ENCODE data around the gene NUBPL.

The NUBPL gene, protein sequence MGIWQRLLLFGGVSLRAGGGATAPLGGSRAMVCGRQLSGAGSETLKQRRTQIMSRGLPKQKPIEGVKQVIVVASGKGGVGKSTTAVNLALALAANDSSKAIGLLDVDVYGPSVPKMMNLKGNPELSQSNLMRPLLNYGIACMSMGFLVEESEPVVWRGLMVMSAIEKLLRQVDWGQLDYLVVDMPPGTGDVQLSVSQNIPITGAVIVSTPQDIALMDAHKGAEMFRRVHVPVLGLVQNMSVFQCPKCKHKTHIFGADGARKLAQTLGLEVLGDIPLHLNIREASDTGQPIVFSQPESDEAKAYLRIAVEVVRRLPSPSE

DNA sequence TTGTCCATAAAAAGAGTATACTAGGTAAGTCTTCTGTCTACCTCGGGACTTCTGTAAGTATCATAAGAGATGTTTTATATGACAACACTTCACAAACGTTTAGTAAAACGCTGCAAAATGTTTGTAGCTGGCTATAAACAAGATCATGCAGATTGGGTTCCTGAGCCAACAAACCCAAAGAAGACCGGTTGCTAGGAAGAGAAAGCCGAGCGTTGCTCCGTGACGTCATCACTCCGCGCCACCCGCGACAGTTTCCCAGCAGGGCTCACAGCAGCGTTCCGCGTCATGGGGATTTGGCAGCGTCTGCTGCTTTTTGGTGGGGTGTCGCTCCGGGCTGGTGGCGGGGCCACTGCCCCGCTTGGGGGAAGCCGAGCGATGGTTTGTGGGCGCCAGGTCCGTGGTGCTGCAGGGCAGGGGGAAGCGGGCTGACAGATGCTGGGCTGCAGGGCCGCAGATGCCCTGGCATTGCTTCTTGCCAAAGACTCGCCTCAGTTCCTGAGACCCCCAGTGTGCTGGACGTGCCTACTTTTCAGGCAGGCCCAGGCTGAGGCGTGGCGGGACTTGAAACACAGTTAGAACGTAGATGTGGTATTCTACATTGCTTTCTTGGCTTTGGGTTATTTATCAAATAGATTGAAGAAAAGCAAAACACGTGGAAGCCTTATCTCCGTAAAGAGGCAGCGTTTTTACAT is at the start of gene NUBPL:
TSS of gene NUBPL (plus strand) at position 250 of the 692 bp plus-strand sequence. CDS start at position 286, 36 bp downstream.
- peak; percentile 90 to 92 for DNase-seq (ENCODE audit: extremely low read depth in 1 of 2, low read depth in 1 of 2)

DNA sequence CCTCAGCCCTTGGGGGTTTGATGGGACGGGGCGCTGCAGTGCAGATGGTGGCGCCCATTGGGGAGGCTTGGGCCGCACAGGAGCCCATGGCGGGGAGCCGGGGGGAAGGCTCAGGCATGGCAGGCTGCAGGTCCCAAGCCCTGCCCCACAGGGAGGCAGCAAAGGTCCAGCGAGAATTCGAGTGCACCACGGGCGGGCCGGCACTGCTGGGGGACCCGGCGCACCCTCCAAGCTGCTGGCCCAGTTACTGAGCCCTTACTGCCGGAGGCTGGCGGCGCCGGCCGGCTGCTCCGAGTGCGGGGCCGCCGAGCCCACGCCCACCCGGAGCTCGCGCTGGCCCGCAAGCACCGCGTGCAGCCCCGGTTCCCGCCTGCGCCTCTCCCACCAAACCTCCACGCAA is 34.1 kb upstream of the NUBPL start:
- no peak for DNase-seq (ENCODE audit: extremely low read depth in 1 of 2, low read depth in 1 of 2)

DNA sequence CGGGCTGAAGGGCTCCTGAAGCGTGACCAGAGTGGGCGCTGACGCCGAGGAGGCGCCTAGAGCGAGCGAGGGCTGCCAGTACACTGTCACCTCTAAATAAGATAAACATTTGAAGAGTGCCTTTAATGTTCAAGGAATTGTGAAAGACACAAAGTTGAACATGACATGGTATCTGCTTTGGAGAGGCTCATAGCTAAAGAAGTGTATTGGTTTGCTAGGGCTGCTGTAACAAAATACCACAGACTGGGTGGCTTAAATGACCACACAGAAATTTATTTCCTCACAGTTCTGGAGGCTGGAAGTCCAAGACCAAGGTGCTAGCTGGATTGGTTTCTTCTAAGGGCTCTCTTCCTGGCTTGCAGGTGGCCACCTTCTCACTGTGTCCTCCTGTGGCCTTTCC is 33.7 kb upstream of the NUBPL start:
- DNase-seq (ENCODE audit: extremely low read depth in 1 of 2, low read depth in 1 of 2): no peak

DNA sequence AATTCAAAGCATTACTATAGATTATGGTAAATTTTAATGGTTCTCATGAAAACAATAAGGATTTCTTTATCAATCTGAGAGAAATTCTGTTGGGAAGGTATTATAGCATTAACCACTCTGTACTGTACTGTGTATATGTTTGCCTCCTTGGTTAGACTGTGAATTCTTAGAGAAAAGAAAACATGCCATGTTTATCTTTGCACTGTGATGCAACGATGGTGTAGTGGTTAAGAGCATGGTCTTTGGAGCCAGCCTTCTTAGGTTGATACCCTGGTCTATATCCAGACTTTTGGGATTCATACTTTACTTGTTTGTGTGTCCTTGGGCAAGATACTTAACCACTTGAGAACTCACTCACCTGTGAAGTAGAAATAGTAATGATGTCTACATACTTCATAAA is 32.2 kb upstream of the NUBPL start:
- no peak for DNase-seq (ENCODE audit: extremely low read depth in 1 of 2, low read depth in 1 of 2)

- no peak for DNase-seq (ENCODE audit: extremely low read depth in 1 of 2, low read depth in 1 of 2)
Observed at GRCh38 chr14:31530136-31530535, 31.1 kb upstream of the NUBPL start.

DNA sequence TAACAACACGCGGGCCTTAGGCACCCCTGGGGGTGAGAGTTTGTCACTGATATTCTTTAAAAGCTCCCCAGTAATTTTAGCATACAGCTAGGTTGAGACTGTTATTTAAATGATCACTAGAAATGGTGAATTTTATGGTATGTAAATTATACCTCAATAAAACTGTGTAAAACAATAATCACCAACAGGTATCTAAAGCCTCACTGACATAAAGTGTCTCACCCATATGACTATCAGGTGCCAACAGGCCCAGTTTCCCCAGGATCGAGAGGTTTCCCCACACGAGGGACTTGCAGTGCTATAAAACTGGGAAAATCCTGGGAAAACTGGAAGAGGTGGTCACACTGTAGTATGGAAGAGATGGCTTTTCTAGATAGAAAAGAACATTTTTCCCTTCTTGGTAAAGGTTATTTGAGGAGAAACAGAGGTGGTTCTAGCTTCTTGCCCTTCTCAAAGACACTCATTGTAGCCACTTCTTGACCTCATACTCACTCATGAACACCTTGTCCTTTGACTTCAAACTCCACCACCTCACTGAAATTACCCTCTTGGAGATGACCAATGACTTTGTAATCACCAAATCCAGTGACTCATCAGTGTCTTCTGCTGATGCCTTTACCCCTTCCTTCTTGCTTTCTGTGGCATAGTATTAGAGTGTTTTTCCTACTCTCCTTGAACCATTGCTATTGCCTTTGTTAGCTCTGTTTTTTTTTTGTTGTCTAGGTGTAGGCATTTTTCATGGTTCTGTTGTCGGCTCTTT is 24.8 kb upstream of the NUBPL start:
- DNase-seq (ENCODE audit: extremely low read depth in 1 of 2, low read depth in 1 of 2): no peak

DNA sequence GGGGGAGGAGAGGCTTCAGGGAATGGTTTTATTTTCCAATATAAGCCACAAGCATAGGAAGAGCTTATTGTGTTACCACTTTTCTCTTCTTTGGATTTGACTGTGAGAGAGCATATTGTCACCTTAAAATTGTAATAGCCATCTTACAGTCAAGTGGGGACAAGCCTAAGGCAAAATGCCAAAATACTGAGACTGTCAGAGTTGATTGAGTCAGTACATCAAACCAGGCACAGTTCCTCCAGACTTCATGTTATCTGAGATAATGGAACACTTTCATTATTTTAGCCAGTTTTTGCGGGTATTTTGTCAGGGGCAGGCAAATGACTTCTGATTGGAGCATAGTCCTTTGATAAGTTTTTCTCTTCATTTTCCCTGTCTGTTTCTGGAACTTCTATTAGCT is 19.5 kb upstream of the NUBPL start:
- no peak for DNase-seq (ENCODE audit: extremely low read depth in 1 of 2, low read depth in 1 of 2)

- no peak for DNase-seq (ENCODE audit: extremely low read depth in 1 of 2, low read depth in 1 of 2)
Observed at GRCh38 chr14:31543969-31544799, 17.0 kb upstream of the NUBPL start.

GRCh38 chr14:31544816-31545215 is 16.4 kb upstream of the NUBPL start:
- DNase-seq (ENCODE audit: extremely low read depth in 1 of 2, low read depth in 1 of 2): no peak

GRCh38 chr14:31545328-31545727 is 15.9 kb upstream of the NUBPL start:
- DNase-seq (ENCODE audit: extremely low read depth in 1 of 2, low read depth in 1 of 2): no peak

DNA sequence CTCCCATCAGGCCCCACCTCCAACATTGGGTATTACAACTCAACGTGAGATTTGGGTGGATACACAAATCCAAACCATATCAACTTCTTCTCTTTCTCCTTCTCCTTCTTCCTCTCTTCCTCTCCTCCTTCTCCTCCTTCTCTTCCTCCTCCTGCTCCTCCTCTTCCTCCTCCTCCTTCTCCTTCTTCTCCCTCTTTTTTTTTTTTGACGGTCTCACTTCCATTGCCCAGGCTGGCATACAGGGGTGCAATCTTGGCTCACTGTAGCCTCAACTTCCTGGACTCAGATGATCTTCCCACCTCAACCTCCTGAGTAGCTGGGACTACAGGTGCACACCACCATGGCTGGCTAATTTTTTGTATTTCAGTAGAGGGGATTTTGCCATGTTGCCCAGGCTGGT is 11.4 kb upstream of the NUBPL start:
- no peak for DNase-seq (ENCODE audit: extremely low read depth in 1 of 2, low read depth in 1 of 2)

GRCh38 chr14:31550589-31550988 is 10.6 kb upstream of the NUBPL start:
- no peak for DNase-seq (ENCODE audit: extremely low read depth in 1 of 2, low read depth in 1 of 2)

GRCh38 chr14:31556191-31556590 is 5.0 kb upstream of the NUBPL start:
- DNase-seq (ENCODE audit: extremely low read depth in 1 of 2, low read depth in 1 of 2): no peak

DNA sequence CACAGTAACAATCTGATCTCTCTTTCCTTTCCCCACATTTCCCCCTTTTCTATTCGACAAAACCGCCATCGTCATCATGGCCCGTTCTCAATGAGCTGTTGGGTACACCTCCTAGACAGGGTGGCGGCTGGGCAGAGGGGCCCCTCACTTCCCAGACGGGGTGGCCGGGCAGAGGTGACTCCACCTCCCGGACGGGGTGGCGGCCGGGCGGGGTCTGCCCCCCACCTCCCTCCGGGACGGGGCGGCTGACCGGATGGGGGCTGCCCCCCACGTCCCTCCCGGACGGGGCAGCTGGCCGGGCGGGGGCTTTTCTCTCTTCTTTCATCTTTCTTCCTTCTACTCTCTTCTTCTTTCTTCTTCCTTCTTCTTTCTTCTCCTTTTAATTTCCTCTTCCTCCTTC is 1.3 kb upstream of the NUBPL start:
- DNase-seq (ENCODE audit: extremely low read depth in 1 of 2, low read depth in 1 of 2): no peak

DNA sequence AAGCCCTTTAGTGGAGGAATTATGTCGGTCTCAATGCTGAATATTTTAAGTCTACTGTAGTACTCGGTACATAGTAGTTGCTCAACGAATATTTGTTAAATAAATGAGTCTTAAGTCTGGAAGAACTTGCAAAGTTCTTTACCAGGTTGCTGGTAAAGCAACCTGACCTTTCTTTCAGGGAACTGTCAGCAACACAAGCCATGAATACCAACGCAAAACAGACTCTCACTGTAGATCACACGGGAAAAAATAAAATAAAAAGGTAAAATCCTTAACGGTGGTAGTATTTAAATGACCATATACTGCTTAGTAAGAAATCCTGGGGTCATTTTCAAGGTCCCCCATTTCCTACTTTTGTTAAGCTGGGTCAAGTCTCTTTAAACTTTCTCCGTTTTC is 447 bp upstream of the NUBPL start:
- DNase-seq (ENCODE audit: extremely low read depth in 1 of 2, low read depth in 1 of 2): no peak

- no peak for DNase-seq (ENCODE audit: extremely low read depth in 1 of 2, low read depth in 1 of 2)
Observed at GRCh38 chr14:31564194-31564593, 3.0 kb downstream of the NUBPL start.

DNA sequence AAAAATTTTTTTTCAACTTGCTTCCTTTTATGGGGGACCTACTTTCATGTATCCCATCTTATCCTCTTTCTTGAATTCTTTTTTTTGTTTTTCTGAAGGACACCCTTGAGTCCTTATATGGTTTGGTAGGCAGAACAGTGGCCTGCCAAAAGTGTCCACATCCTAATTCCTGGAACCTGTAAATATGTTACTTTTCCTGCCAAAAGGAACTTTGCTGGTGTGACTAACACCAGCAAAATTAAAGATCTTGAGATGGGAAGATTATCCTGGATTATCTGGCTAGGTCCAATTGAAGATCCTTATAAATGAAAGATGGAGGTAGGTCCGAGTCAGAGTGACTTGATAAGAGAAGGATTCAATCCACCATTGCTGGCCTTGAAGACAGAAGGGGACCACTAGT is 5.3 kb downstream of the NUBPL start:
- DNase-seq (ENCODE audit: extremely low read depth in 1 of 2, low read depth in 1 of 2): no peak

DNA sequence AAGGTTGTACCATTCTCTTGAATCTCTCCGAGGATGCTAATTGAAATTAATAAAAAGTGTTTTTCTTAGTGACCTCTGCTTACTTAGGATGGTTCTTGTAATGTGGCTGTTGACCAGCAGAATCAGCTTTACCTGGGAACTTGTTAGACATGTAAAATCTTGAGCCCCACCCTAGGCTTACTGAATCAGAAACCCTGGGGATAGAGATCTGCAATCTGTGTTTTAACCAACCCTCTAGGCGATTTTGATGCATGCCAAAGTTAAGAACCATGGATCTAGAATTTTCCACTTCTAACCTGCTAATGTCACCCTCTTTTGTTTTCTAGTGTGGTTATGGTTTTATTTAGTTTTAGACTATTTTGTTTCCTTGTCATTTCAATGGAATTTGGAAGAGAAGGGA is 6.5 kb downstream of the NUBPL start:
- DNase-seq (ENCODE audit: extremely low read depth in 1 of 2, low read depth in 1 of 2): no peak

- DNase-seq (ENCODE audit: extremely low read depth in 1 of 2, low read depth in 1 of 2): no peak
Observed at GRCh38 chr14:31568161-31568560, 7.0 kb downstream of the NUBPL start.

- DNase-seq (ENCODE audit: extremely low read depth in 1 of 2, low read depth in 1 of 2): no peak
Observed at GRCh38 chr14:31568671-31569070, 7.5 kb downstream of the NUBPL start.

DNA sequence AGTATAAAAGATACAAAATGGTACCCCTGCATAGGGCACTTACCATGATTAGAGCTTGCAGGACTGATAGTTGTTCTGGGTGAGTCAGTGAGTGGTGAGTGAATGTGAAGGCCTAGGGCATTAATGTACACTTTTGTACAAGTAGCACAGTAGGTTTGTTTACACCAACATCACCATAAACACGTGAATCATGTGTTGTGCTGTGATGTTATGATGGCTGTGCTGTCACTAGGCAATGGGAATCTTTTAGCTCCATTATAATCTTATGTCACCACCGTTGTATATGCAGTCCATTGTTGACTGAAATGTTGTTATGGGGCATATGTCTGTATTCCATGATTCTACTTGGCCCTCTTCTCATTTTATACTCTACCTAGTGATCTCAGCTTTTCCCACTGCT is 11.8 kb downstream of the NUBPL start:
- DNase-seq (ENCODE audit: extremely low read depth in 1 of 2, low read depth in 1 of 2): no peak
